ENCODE measurements around the gene NACA. TPM values are rescaled to one million over a fixed set of nuclear protein-coding genes. Genes with fewer than 3 reads are reported as not detected.

The NACA gene
- total RNA-seq, 1 experiment from 2014 or later = 896 TPM

DNA sequence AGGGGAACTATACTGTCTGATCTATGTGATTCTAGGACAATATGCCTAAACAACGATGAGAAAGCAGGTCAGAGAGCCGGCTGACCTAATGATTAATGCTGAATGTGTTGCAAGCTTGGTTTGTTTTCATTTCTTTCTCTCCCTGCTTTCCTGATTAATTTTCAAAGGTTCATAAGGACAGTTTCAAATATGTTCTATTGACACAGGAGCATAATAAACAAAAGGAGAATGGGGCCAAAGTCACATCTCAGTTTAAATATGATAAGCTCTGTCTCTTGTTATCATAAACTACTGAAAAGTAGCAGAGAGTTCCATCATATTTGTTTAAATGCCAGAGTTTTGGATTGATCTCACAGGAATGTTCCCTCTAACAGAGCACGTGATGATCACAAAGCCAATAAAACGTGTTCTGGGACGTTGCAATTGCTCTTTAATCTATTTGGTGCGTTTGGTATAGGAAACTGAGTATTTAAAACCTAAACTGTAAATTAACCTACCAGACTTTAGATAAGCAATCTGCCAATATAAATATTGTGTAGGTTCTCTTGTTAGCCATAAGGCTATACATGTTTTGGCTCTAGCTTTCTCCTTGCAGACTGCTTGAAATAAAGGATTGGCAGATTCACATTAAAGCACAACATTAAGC lies 34.3 kb upstream of the NACA start:
- ChIA-PET CTCF (interaction anchor here (1.4 kb wide), 1 partner anchor 242 kb away, joined by 4 read pairs; no protein-coding TSS in a partner anchor), POLR2A (no interaction called here), RAD21 (ENCODE audit: low non-redundant PET in 1 of 2, low total read pairs in 2 of 2, uncharacterized antibody in 2 of 2, unreplicated experiment in 2 of 2) (no interaction called here)
- Histone ChIP-seq H3K4me1 (ENCODE audit: control insufficient read depth in 1 of 2, insufficient read depth in 2 of 2, low read length in 2 of 2) (no peaks in the 10 kb centered on the region), H3K4me3 (replicated peaks in 1 of 2; ENCODE audit: low read depth in 1 of 2, low read length in 2 of 2) (no peak overlapping the region), H3K36me3 (ENCODE audit: control insufficient read depth in 1 of 2, insufficient read depth in 2 of 2, low read length in 2 of 2) (no peaks in the 10 kb centered on the region), H3K9me2 (ENCODE audit: insufficient read depth) (no peaks in the 10 kb centered on the region), H3K9me3 (ENCODE audit: control insufficient read depth in 1 of 2, insufficient read depth in 1 of 2, low read depth in 1 of 2, low read length in 2 of 2) (peaks cover 3 to 15% of the 10 kb centered on the region in 2 experiments; a peak in 2 of 4 replicates), H3K27me3 (ENCODE audit: insufficient read depth, low read length) (no peaks in the 10 kb centered on the region), H3K27ac (ENCODE audit: low read depth, low read length) (no peak overlapping the region), H4K20me1 (ENCODE audit: insufficient read depth) (no peaks in the 10 kb centered on the region), H2AFZ (ENCODE audit: low read depth, low read length, poor library complexity, severe bottlenecking) (no peak overlapping the region), H3K9ac (ENCODE audit: low read length) (no peak overlapping the region), H3K79me2 (ENCODE audit: insufficient read depth, low read length) (no peaks in the 10 kb centered on the region), H3K4me2 (ENCODE audit: low read length) (no peak overlapping the region)
- ATAC-seq (no peak), DNase-seq (ENCODE audit: low read depth, low spot score) (no peak)
- no TSS peak for BruUV-seq (replicated peaks)
- intact Hi-C loops (cut with micrococcal nuclease) = loop anchor here (5.0 kb wide), 2 partner anchors 248 to 303 kb away; partner anchors contain the start of gene ZBTB39
- TF ChIP-seq TCF7L2 (IDR thresholded peaks at IDR 0.05; ENCODE audit: borderline replicate concordance, extremely low read depth, insufficient read depth, insufficient read length) (no peak), EZH2 (IDR thresholded peaks at IDR 0.05) (no peak), ZFX (IDR thresholded peaks at IDR 0.05) (no peak), CBX3 (IDR thresholded peaks at IDR 0.05; ENCODE audit: low read depth) (no peak), POLR2AphosphoS5 (IDR thresholded peaks at IDR 0.05; ENCODE audit: low read depth, low read length) (no peak), EZH2phosphoT487 (IDR thresholded peaks at IDR 0.05; ENCODE audit: borderline replicate concordance) (no peak), JUND (IDR thresholded peaks at IDR 0.05) (no peak), POLR2A (IDR thresholded peaks at IDR 0.05; ENCODE audit: borderline replicate concordance, extremely low read depth, insufficient read depth, insufficient read length) (no peak), ZNF274 (IDR thresholded peaks at IDR 0.05; ENCODE audit: low read depth, low read length) (no peak), FOSL1 (IDR thresholded peaks at IDR 0.05; ENCODE audit: low read depth) (no peak)
- TF ChIP-seq, protein P1, sequence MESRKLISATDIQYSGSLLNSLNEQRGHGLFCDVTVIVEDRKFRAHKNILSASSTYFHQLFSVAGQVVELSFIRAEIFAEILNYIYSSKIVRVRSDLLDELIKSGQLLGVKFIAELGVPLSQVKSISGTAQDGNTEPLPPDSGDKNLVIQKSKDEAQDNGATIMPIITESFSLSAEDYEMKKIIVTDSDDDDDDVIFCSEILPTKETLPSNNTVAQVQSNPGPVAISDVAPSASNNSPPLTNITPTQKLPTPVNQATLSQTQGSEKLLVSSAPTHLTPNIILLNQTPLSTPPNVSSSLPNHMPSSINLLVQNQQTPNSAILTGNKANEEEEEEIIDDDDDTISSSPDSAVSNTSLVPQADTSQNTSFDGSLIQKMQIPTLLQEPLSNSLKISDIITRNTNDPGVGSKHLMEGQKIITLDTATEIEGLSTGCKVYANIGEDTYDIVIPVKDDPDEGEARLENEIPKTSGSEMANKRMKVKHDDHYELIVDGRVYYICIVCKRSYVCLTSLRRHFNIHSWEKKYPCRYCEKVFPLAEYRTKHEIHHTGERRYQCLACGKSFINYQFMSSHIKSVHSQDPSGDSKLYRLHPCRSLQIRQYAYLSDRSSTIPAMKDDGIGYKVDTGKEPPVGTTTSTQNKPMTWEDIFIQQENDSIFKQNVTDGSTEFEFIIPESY (IDR thresholded peaks at IDR 0.05; ENCODE audit: extremely low read depth, insufficient replicate concordance, low read length) = no peak
- TF ChIP-seq, protein P2, sequence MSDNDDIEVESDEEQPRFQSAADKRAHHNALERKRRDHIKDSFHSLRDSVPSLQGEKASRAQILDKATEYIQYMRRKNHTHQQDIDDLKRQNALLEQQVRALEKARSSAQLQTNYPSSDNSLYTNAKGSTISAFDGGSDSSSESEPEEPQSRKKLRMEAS (IDR thresholded peaks at IDR 0.05) = no peak
- TF ChIP-seq, protein P3, sequence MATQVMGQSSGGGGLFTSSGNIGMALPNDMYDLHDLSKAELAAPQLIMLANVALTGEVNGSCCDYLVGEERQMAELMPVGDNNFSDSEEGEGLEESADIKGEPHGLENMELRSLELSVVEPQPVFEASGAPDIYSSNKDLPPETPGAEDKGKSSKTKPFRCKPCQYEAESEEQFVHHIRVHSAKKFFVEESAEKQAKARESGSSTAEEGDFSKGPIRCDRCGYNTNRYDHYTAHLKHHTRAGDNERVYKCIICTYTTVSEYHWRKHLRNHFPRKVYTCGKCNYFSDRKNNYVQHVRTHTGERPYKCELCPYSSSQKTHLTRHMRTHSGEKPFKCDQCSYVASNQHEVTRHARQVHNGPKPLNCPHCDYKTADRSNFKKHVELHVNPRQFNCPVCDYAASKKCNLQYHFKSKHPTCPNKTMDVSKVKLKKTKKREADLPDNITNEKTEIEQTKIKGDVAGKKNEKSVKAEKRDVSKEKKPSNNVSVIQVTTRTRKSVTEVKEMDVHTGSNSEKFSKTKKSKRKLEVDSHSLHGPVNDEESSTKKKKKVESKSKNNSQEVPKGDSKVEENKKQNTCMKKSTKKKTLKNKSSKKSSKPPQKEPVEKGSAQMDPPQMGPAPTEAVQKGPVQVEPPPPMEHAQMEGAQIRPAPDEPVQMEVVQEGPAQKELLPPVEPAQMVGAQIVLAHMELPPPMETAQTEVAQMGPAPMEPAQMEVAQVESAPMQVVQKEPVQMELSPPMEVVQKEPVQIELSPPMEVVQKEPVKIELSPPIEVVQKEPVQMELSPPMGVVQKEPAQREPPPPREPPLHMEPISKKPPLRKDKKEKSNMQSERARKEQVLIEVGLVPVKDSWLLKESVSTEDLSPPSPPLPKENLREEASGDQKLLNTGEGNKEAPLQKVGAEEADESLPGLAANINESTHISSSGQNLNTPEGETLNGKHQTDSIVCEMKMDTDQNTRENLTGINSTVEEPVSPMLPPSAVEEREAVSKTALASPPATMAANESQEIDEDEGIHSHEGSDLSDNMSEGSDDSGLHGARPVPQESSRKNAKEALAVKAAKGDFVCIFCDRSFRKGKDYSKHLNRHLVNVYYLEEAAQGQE (IDR thresholded peaks at IDR 0.05; ENCODE audit: low read depth) = no peak

Data from HCT116 (cell line).